NCI-H345 treated with DMSO at 0.1 percent for 48 hours (cell line): ENCODE data around the gene CFLAR.
A peak's percentile ranks its signal among the peaks of the same experiment; 100 is the strongest.
"Not testable (repeated sequence)": the region's sequence is repeated elsewhere in the genome, so short reads cannot be mapped to it uniquely, and the experiment has no call there.

Experiments used
- DNase-seq: peaks from one replicate; lab custom pipeline; 2025; ENCODE audit not compliant: unreplicated experiment; lab: John Stamatoyannopoulos, UW

Gene CFLAR

DNA sequence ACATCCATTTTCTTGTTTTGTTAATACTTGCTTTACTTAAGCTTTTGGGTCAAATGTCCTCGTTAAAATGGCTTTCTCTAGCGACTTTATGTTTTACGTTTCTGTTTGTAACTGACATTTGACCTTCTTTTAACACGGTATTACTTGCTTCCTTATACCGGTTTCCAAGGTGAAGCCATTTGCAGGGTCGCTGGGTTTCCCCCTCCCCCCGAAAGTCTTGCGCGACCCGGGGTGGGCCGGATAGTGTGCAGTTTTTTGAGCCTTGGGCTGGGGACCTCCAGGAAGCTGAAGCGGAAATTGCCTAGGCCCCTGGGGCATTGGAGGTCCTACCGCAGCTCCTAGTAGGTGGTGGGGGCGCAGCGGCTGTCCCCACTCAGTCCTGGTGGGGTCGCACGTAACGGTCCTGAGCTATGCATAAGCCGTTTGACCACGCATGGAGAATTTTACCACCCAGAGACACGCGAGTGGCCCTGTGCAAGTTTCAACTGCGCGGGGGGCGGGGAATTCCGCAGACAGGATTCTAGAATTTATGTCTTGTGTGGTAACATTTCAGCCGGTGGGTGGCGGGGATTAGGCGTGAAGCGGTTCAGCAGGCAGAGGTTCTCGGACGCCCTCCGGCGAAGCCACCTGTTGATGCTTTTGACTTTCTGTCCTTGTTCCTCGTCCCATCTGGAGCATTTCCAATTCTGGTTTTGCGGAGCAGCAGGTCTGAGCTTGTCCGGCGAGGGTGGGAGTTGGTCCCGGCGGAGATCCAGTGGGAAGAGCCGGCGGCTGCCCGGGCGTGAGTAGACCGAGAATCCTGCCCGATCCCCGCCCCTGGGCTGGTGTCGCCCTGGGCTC, 2.4 kb downstream of the CFLAR start:
- peak; percentile 74 for DNase-seq

DNA sequence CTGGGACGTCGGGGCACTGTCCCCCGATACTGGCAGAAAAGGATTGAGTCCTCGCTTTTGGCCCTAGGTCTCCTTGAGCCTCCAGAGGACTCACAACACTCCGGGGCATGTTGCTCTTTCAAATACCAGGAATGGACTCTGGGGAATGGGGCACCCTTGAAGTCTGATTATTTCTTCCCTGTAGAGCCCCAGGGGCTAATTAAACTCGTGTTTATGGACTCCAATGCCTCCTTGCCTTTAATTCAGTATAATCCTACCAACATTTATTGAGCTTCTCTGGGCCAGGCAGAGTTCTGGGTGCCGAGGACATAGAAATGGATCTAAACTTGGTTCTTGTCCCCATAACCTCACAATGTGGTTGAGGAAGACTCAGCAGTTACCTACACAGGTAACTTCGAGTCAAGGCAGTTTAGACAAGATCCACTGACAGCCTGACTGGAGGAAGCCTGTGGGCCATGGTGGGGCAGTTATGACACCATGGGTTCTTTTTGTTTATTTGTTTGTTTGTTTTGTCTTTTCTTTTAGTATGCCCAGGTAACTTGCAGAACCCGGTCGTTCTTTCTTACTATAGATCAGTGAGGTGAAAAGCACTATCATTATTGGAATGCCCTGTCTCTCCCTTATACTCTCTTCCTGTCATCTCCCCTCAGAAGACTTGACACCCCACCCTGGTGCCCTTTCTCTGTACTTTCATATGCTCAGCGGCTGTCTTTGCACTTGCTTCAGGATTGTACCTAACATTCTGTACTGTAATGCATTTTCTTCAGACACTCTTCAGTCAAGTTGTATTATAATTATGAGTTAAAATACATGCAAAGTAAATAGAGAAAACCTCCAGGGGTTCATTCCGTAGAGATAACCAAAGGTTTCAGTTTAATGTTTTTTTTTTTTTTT, 3.2 kb downstream of the CFLAR start:
- peak; percentile 52 for DNase-seq

DNA sequence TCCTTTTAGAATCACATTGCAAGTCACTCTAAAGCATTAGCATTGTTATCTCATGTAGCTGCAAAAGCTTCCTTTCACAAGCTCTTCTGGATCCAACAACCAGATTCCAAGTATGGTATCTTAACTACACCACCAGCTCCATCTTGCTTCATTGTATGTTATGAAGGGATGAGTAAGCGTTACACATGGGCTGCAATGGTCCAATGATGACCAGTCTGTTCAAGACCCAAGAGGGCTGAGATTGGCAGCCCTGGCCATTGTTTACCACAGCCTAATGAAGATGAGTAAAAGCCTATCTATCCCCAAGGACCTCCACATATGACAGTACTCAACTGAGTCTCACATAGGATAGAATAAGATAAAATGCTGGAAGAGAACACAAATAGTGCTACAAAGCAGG, 6.3 kb downstream of the CFLAR start:
- no peak for DNase-seq

DNA sequence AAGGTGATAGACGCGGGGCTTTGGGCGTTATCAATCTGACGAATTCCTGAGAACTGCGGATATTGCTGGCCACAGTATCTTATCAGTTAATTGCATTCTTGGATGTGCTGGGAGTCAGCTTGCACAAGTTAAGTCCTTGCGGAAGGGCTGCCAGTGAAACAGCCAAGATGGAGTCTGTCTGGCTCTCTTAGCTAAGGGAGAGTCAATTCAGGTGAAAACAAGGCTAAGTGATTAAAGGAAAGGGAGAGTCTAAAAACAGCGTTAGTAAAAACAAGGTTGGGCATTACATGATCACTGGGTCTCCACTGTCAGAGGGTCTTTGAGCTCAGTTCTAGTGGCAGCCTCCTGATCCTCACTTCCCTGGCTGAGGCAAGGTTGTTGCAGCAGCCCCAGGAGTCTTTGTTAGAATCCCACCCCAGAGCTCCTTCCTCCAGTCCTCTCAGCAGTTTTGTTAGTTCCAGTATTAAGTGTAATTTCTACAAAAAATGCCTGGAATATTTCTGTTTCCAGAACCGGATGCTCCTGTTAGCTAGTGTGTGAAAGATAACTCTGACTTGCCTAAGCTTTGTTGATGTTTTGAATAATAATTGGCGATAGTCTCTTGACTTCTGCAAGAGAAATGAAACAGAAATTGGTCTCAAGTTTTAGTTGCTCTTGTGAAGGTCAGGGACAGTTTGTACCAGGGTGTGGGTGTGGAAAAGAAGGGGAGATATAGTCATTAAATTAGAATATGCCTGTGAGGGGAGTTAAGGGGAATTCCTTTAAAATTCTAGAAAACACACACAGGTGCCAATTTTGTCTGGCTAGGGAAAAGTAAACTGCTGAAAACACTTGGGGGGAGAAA, 10.6 kb downstream of the CFLAR start:
- no peak for DNase-seq

DNA sequence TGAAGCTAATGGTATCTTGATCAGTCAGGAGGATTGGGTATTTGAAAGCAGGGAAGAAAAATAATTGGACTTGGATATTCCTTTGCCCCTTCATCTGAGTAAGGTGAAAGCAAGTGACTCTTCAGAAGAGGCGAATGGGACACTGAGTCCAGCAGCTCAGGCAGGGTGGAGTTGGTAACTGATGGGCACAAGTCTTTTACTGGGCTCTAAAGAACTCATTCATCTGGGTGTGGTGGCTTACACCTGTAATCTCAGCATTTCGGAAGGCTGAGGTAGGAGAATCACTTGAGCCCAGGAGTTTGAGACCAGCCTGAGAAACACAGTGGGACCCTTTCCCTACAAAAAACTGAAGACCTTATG, 11.2 kb downstream of the CFLAR start:
- no peak for DNase-seq

DNA sequence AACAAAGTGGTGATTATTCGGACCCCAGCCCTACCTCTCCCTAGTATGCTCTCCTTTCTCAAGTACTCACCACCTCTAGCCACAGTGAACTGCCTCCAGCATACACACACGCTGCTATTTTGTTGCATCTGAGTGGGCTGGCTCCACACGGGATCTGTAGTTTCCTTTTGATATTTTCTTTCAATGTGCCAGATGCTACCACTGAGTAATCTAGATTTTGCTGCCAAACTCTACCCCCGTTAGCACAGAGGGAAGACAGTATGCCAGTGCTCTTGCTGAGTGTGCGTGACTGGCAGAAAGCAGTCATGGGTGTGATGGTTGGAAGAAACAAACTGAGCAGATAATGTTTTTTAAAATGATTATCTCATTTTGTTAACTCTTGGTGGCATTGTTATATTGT, 11.6 kb downstream of the CFLAR start:
- no peak for DNase-seq

DNA sequence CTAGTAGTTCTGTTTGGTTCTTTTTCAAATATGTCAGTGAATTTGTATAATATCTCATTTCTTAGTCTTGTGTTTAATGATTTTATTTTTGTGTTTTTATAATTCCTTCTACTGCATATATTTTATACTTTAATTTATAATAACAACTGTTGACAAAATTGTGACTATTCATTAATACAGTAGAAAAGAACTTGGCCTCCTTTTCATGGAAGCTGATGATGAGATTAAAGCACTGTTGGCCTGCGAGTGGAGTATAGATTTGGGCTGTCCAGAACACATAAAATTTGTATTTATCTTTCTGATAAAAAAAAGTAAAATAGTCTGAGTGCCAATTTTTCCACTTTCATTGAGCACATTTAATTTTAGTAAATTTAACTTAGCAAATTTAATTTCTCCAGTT, 12.1 kb downstream of the CFLAR start:
- DNase-seq: no peak

DNA sequence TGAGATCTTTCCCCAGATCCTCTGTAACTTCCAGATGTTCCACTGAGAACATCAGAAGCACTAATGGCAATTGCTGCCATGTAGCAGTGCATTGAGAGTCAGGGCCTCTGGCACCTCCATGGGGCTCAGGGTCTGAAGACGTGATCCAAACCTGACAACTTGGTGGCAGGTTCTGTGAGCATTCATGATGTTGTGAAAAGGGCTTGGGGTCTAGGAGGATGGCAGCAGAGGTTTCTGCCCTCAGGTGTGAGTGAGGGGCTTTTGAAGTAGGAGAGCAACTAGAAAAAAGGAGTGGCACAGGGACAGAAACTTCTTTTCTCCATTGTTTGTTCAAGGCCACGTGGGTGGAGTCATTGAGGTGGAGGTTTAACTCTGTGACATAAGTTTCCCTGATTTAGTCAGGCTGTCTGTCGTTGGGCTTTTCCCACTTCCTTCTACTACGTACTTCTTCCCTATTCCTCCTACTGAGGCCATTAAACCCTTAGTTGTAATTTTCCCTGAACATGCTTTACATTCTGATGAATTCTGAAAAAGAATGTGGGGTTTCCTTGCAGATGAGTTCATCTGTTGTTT, 13.1 kb downstream of the CFLAR start:
- no peak for DNase-seq

DNA sequence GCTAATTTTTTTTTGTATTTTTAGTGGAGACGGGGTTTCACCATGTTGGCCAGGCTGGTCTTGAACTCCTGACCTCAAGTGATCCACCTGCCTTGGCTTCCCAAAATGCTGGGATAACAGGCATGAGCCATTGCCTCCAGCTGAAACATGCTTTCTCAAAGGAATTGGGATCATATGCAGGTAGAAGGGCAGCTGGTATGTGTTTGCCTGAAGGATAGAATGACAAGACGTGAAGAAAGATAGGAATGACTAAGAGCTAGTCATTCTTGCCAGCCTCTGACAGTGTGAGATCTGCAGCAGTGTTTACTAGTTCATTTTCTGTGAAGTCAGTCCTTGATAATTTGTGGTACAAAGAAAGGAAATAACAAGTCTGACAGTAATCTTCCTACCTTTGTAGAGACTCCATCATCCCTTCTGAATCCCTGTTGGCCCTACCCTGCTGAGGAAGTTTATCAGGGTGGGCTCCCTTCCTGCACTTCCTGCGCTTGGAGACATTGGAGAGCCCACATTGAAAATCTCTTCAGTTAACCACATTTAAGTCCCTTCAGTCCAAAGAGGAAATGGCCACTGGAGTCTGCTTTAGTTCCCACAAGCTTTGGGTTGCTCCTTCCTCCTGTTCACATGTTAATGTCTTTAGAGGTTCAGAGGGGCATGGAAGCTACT, 14.7 kb downstream of the CFLAR start:
- no peak for DNase-seq

DNA sequence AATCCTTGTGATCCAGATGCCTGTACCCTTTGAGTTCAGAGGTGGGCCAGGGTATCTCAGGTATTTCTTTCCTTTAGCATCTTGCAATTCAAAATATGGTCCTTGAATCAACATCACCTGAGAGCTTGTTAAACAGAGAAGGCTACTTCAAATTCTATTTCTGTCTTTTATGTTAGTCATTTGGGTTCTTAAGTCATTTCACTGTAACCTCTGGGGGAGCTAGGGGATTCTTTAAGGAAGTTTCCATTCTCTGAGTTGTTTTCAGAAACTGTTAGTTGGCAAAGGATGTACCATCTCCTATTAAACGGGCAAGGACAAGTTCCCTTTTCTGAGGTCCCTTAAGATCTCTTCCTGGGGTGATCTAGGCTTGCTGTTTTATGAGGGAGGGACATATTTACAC, 16.6 kb downstream of the CFLAR start:
- DNase-seq: no peak

DNA sequence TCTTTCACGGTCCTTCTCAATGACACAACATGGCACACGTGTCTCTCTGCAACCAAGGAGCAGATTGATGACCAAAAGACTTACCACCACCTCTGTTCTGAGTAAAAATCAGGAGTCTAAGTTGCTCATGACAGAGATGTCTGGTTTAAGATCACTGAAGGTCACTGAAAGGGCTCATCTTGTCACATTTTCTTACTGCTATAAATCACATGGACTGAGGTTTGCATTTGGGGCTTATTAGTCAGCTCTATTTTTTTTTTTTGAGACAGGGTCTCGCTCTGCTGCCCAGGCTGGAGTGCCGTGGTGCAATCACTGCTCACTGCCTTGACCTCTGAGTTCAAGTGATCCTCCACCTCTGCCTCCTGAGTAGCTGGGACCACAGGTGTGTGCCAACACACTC, 19.4 kb downstream of the CFLAR start:
- DNase-seq: no peak

DNA sequence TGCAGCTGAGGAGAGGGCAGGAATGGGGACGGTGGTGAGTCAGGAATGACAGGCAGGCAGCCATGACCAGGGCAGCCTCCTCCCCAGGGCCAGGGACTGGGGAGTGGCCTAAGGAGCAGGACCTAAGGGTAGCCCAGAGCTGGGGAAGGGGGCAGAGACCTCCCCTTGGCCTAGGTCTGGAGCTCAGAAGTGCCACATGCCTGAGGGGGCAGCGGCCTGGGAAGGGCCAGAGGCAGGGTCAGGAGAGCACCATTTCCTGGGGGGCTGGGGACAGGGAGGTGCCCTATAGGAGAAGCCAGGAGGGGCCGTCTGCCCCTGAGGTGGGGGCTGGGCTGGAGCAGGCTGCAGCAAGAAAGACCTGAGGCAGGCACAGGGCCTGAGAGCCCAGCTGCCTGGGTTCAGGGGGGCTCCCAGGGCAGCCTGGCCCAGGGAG, 20.9 kb downstream of the CFLAR start:
- DNase-seq: no peak

DNA sequence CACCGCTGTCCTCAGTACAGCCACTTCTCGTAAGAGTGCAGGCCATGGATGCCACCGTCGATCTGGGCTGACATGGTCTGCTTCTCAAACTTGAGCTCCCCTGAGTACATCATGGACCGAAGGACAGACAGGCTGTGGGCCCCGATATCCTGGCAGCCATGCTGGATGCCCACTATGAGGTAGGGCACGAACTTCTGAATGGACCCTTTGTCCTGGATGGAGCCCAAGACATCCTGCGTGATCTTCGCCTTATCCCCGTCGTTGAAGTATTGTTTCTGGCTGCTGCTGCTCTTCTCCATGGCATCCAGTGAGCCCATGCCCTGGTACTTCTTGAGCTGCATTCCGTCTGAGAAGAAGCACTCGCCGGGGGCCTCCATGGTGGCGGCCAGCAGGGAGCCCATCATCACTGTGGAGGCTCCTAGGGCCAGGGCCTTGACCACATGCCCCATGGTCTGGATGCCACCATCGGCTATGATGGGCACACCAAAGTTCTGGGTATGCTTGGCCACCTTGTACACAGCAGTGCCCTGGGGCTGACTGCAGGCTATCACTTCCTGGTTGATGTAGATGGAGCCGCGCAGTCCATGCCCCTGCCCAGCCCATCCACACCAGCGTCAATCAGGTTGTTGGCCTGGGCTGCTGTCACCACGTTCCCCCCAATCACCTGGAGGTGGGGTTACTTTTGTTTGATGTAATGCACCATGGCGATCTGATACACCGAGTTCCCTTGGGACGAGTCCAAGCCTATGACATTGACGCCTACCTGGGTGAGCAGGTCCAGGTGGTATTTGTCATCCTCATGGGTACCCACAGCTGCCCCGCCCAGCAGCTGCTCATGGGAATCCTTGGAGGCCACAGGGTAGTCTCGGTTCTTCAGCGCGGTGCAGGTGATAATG, 21.8 kb downstream of the CFLAR start:
- no peak for DNase-seq

DNA sequence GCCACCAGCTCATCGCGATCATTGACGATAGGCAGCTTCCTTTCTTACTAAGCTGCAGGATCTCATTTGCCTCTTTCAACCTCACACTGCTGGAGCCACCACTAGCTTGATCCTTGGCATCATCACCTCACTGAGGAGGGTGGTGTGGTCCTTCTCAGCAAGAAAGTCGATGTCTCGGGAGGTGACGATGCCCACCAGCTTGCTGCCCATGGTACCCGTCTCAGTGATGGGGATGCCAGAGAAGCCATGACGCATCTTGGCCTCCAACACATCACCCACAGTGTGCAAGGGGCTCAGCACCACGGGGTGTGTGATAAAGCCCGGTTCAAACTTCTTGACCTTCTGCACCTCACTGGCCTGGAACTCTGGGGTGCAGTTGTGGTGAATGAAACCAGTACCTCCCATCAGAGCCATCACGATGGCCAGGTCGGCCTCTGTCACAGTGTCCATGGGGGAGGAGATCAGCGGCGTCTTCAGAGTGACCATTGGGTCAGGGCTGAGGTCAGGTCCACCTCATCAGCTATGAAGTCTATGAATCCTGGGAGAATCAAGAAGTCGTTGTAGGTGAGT, 22.5 kb downstream of the CFLAR start:
- DNase-seq: no peak

DNA sequence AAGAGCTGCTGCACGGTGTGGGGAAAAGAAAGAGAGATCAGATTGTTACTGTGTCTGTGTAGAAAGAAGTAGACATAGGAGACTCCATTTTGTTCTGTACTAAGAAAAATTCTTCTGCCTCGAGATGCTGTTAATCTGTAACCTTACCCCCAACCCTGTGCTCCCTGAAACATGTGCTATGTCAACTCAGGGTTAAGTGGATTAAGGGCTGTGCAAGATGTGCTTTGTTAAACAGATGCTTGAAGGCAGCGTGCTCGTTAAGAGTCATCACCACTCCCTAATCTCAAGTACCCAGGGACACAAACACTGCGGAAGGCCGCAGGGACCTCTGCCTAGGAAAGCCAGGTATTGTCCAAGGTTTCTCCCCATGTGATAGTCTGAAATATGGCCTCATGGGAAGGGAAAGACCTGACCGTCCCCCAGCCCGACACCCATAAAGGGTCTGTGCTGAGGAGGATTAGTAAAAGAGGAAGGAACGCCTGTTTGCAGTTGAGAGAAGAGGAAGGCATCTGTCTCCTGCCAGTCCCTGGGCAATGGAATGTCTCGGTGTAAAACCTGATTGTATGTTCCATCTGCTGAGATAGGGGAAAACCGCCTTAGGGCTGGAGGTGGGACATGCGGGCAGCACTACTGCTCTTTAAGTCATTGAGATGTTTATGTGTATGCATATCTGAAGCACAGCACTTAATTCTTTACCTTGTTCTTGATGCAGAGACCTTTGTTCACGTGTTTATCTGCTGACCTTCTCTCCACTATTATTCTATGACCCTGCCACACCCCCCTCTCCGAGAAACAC, 23.2 kb downstream of the CFLAR start:
- not testable (repeated sequence) for DNase-seq

DNA sequence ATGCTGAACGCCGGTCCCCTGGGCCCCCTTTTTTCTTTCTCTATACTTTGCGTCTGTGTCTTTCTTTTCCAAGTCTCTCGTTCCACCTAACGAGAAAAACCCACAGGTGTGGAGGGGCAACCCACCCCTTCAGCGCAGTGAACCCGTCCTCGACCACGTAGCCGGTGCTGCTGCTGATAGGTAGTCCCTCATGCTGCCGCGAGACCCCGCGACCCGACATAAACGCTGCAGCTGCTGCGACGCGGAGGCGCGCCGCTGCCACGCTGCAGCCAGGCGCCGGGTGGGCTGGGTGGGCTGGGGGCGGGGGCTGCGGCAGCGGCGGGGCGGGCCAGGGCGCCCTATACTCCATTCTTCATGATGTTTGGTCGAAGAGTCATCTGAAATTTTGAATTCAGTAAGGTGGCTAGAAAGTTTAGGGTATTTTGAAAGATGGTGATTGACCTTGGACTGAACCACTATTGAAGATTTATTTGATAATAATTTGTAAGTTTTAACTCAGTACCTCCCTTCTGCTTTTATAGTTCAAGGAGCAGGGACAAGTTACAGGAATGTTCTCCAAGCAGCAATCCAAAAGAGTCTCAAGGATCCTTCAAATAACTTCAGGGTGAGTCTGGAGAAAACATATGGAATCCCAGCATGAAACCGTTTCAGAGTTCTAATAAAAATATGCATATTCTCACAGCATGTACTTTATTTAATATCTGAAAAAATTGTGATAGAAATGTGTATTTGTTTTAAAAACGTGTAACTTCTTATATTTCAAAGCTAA, 24.1 kb downstream of the CFLAR start:
- no peak for DNase-seq
